ENCODE measurements around the gene NAPEPLD. TPM values are rescaled to one million over a fixed set of nuclear protein-coding genes. Genes with fewer than 3 reads are reported as not detected.

The NAPEPLD gene
- total and polyA plus RNA-seq, 2 of the 8 experiments (the other 6 are each of a cell fraction or from before 2014, with no cell fraction given), result 4.2 to 9.9 TPM

DNA sequence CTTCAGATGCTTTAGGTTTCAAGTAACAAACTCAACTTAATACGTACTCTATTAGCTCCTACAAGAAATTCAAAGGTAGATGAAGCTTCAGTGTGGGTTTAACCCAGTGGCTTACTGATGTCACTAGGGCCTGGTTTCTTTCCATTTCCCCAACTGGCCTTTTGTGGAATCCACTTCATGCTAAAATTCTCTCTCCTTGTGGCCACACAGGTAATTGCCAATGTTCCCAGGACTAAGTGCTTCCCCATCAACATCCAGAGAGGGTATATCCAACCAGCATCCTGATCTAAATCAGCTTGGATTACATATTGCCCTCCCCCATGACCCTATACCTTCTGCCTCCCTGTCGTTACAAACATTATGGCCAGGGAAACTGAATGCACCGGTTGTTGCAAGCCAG lies 85.0 kb downstream of the NAPEPLD start:
- no peak overlapping the region for H2BK20ac ChIP-seq (ENCODE audit: low read length)
- no peak overlapping the region for H3K4ac ChIP-seq (replicated peaks; ENCODE audit: insufficient read length, low read depth, low read length)
- ChIA-PET CTCF (ENCODE audit: partially characterized antibody) (interaction anchor here (0.8 to 1.2 kb wide), 4 partner anchors 11 to 231 kb away, joined by 3 to 5 read pairs (median 3); partner anchors contain the start of genes ARMC10 and FBXL13), POLR2A (ENCODE audit: partially characterized antibody) (interaction anchor here (1.5 kb wide), 1 partner anchor 11 kb away, joined by 3 read pairs; the partner anchor contains the start of genes ARMC10 and FBXL13)
- H4K5ac ChIP-seq (ENCODE audit: insufficient read length, low read depth, low read length), result no peak overlapping the region
- no peak overlapping the region for H2BK15ac ChIP-seq (ENCODE audit: low read length)
- H3K4me2 ChIP-seq (ENCODE audit: insufficient read depth in 1 of 2, low read depth in 2 of 2, low read length in 2 of 2), result no peak overlapping the region
- no peaks in the 10 kb centered on the region for H4K20me1 ChIP-seq (replicated peaks in 1 of 2; ENCODE audit: control insufficient read depth in 1 of 2, insufficient read depth in 2 of 2, low read length in 2 of 2)
- H3K18ac ChIP-seq (ENCODE audit: extremely low read depth, low read length), result no peak overlapping the region
- H4K8ac ChIP-seq (ENCODE audit: extremely low read depth, insufficient read depth, low read length), result no peak overlapping the region
- no peaks in the 10 kb centered on the region for H3K79me1 ChIP-seq (ENCODE audit: low read depth, low read length)
- H4K91ac ChIP-seq (replicated peaks; ENCODE audit: insufficient read length, low read length), result no peak overlapping the region
- H3K36me3 ChIP-seq (ENCODE audit: control insufficient read depth in 2 of 4, insufficient read depth in 4 of 4, low read length in 3 of 4), result no peaks in the 10 kb centered on the region; a peak in 1 of 8 replicates
- no peak overlapping the region for H3K23ac ChIP-seq (ENCODE audit: insufficient read length)
- FAIRE-seq, result no peak
- H2AFZ ChIP-seq (ENCODE audit: low read length), result no peak overlapping the region
- no peaks in the 10 kb centered on the region for H3K23me2 ChIP-seq (ENCODE audit: low read depth, low read length)
- H3K79me2 ChIP-seq (ENCODE audit: control insufficient read depth in 1 of 2, insufficient read depth in 2 of 2, low read length in 2 of 2), result no peaks in the 10 kb centered on the region
- H2BK120ac ChIP-seq (replicated peaks; ENCODE audit: low read depth, low read length), result no peak overlapping the region
- H3K9ac ChIP-seq (replicated peaks in 1 of 4; ENCODE audit: extremely low read depth in 1 of 4, low read depth in 3 of 4, low read length in 3 of 4), result no peak overlapping the region
- TF ChIP-seq KDM5A (IDR thresholded peaks at IDR 0.05; ENCODE audit: low read length) (no peak), RAD21 (IDR thresholded peaks at IDR 0.05 in 1 of 2, conservative IDR thresholded peaks at IDR 0.05 in 1 of 2; ENCODE audit: low read depth in 2 of 2, low read length in 2 of 2) (peak; percentile 10 to 22; a peak in 1 of 4 replicates)
- TF ChIP-seq, protein P1, sequence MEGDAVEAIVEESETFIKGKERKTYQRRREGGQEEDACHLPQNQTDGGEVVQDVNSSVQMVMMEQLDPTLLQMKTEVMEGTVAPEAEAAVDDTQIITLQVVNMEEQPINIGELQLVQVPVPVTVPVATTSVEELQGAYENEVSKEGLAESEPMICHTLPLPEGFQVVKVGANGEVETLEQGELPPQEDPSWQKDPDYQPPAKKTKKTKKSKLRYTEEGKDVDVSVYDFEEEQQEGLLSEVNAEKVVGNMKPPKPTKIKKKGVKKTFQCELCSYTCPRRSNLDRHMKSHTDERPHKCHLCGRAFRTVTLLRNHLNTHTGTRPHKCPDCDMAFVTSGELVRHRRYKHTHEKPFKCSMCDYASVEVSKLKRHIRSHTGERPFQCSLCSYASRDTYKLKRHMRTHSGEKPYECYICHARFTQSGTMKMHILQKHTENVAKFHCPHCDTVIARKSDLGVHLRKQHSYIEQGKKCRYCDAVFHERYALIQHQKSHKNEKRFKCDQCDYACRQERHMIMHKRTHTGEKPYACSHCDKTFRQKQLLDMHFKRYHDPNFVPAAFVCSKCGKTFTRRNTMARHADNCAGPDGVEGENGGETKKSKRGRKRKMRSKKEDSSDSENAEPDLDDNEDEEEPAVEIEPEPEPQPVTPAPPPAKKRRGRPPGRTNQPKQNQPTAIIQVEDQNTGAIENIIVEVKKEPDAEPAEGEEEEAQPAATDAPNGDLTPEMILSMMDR (IDR thresholded peaks at IDR 0.05; ENCODE audit: control extremely low read depth in 1 of 3, insufficient read depth in 1 of 3, low read depth in 1 of 3, low read length in 3 of 3), result peak in 2 of 3 experiments; percentile 29 to 43; a peak in 2 of 4 replicates
- peaks cover 0 to 11% of the 10 kb centered on the region in 2 experiments; a peak in 2 of 4 replicates for H3K9me3 ChIP-seq (ENCODE audit: insufficient read depth in 2 of 2, low read depth in 1 of 2, low read length in 1 of 2)
- H2BK5ac ChIP-seq (ENCODE audit: low read depth, low read length), result no peak overlapping the region
- H2BK12ac ChIP-seq (ENCODE audit: low read depth, low read length), result no peak overlapping the region
- no peak for DNase-seq (ENCODE audit: low read depth in 1 of 2, low spot score in 2 of 2)
- H2AK5ac ChIP-seq (ENCODE audit: low read depth, low read length), result no peak overlapping the region
- no peak overlapping the region for H3K14ac ChIP-seq (ENCODE audit: insufficient read length)
- no peaks in the 10 kb centered on the region; a peak in 1 of 7 replicates for H3K4me1 ChIP-seq (replicated peaks in 1 of 4; ENCODE audit: control insufficient read depth in 3 of 4, insufficient read depth in 4 of 4, low read length in 3 of 4)
- no peak overlapping the region for H3K27ac ChIP-seq (ENCODE audit: low read depth, low read length)
- 86% methylated on average over 3 of the region's 3 CpGs; no CpG with 5 or more reads in 1 of the 2 experiments for WGBS, 2 experiments (ENCODE audit: extremely low coverage in 1 of 2, insufficient coverage in 1 of 2, insufficient read length in 1 of 2, insufficient replicate concordance in 2 of 2, low coverage in 1 of 2, low lambda C conversion rate in 2 of 2, missing lambda C conversion rate in 1 of 2)
- no peak overlapping the region for H3K4me3 ChIP-seq (ENCODE audit: extremely low read depth in 1 of 4, insufficient read depth in 2 of 4, low read depth in 3 of 4, low read length in 4 of 4)
- no peaks in the 10 kb centered on the region for H3K27me3 ChIP-seq (replicated peaks in 1 of 4; ENCODE audit: control insufficient read depth in 3 of 4, extremely low read depth in 1 of 4, insufficient read depth in 3 of 4, low read length in 3 of 4)
- no peak overlapping the region for H3K56ac ChIP-seq (replicated peaks; ENCODE audit: insufficient read length, low read depth, low read length)

All from H1 (cell line).